ENCODE measurements around the gene ACADM. TPM values are rescaled to one million over a fixed set of nuclear protein-coding genes. Genes with fewer than 3 reads are reported as not detected.

Gene ACADM
- total and polyA plus RNA-seq, 2 of the 13 experiments (the other 11 are each of a cell fraction or from before 2014, with no cell fraction given), result 43.7 to 92.2 TPM

- TF ChIP-seq ZBTB8A (CRISPR knock-in tag; IDR thresholded peaks at IDR 0.05; ENCODE audit: borderline replicate concordance, low read depth), result no peak
- TF ChIP-seq TBP (CRISPR knock-in tag; IDR thresholded peaks at IDR 0.05), result no peak
- peak; percentile 50; the same call in 1 of the 2 replicates for TF ChIP-seq ZNF766 (CRISPR knock-in tag; IDR thresholded peaks at IDR 0.05; ENCODE audit: borderline replicate concordance)
- TF ChIP-seq IKZF1 (IDR thresholded peaks at IDR 0.05), result no peak
- peak; percentile 89 for TF ChIP-seq XRCC5 (optimal IDR thresholded peaks at IDR 0.05; ENCODE audit: low read length)
- no peak for TF ChIP-seq DNMT1 (CRISPR knock-in tag; IDR thresholded peaks at IDR 0.05)
- no peak for TF ChIP-seq ZBTB10 (CRISPR knock-in tag; IDR thresholded peaks at IDR 0.05; ENCODE audit: borderline replicate concordance)
- no peak for TF ChIP-seq SP4 (CRISPR knock-in tag; IDR thresholded peaks at IDR 0.05)
- TF ChIP-seq POGK (CRISPR knock-in tag; conservative IDR thresholded peaks at IDR 0.05), result no peak
- no peak for TF ChIP-seq ZNF839 (CRISPR knock-in tag; IDR thresholded peaks at IDR 0.05; ENCODE audit: borderline replicate concordance)
- TF ChIP-seq HNF1A (IDR thresholded peaks at IDR 0.05; ENCODE audit: low read depth), result no peak
- no peak; the same call in 1 of the 2 replicates for TF ChIP-seq HNF1A (CRISPR knock-in tag; IDR thresholded peaks at IDR 0.05; ENCODE audit: borderline replicate concordance)
- TF ChIP-seq MLXIP (CRISPR knock-in tag; IDR thresholded peaks at IDR 0.05; ENCODE audit: borderline replicate concordance), result 0 out of 2 replicates have a peak, but pooled peaks have one; percentile 31
- peak; percentile 47; the same call in 1 of the 2 replicates for TF ChIP-seq ZNF225 (CRISPR knock-in tag; IDR thresholded peaks at IDR 0.05)
- peak; percentile 62; the same call in 1 of the 2 replicates for TF ChIP-seq ZNF691 (CRISPR knock-in tag; IDR thresholded peaks at IDR 0.05; ENCODE audit: borderline replicate concordance, low read depth)
Measured at GRCh38 chr1:75785983-75786853, 61.7 kb downstream of the ACADM start, which contains the start of gene RABGGTB (continued).
